GM12801 (cell line): ENCODE measurements around the gene RPL14.

Experiments used
- TF ChIP-seq, protein P1 (sequence below): IDR thresholded peaks from one replicate; pipeline ENCODE4 v1.5.1; 2011; ENCODE audit warnings: control low read depth; ENCODE audit not compliant: insufficient read length; ENCODE audit errors: extremely low read depth

Gene RPL14

DNA sequence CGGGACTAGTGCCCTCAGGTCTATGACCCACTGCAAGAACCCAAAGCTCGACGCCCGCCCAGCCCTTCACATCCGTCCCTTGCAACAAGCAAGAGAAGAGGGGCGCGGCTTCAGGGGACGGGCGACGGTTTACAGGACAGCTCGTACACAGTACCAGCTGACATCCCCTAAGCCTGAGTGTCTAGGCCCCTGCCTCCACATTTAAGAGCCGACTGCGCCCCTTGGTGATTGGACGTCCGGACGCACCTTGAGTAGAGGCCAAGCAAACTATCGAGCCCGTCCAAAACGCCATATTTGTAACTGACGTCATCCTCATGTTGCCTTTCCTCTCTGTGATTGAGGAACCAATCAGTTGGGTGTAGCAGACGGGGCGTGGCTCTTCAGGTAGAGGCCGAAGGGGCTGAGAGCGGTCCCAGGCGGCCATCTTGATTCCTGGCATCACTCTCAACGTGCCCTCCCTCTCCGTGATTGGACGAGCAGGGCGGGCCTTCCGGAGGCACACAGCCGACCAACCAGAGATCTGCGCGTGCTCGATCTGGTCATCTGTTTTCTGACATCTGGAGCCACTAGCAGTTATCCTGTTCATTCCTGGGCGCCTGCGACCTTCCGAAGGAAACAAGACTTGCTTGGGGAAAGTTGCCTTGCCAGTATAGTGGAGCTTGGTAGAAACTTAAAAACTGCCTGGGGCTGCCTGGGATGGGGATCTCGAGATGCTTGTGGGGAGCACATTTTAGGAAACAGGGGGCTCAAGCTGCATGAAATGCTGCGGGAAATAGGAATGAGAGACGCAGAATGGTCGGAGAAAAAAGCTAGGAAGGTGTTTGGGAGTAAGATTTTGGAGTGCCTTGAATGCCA is 4.0 kb upstream of the RPL14 start:
- TF ChIP-seq, protein P1, sequence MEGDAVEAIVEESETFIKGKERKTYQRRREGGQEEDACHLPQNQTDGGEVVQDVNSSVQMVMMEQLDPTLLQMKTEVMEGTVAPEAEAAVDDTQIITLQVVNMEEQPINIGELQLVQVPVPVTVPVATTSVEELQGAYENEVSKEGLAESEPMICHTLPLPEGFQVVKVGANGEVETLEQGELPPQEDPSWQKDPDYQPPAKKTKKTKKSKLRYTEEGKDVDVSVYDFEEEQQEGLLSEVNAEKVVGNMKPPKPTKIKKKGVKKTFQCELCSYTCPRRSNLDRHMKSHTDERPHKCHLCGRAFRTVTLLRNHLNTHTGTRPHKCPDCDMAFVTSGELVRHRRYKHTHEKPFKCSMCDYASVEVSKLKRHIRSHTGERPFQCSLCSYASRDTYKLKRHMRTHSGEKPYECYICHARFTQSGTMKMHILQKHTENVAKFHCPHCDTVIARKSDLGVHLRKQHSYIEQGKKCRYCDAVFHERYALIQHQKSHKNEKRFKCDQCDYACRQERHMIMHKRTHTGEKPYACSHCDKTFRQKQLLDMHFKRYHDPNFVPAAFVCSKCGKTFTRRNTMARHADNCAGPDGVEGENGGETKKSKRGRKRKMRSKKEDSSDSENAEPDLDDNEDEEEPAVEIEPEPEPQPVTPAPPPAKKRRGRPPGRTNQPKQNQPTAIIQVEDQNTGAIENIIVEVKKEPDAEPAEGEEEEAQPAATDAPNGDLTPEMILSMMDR = no peak

DNA sequence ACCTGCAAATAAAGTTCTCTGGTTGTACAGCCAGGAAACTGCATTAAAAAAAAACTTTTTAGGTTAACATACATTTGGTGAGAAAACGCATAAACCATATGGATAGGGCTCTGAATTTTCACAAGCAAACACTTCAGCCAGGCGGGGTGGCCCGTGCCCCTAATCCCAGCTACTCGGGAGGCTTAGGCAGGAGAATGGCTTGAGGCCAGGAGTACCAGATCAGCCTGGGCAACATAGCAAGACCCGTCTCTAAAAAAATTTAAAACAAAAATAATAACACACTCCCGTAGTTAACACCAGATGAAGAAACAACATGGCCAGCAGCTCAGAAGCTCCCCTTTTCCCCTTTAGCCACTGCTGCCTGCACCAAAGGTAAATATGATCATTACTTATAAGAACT is 3.2 kb upstream of the RPL14 start:
- TF ChIP-seq, protein P1 = no peak

DNA sequence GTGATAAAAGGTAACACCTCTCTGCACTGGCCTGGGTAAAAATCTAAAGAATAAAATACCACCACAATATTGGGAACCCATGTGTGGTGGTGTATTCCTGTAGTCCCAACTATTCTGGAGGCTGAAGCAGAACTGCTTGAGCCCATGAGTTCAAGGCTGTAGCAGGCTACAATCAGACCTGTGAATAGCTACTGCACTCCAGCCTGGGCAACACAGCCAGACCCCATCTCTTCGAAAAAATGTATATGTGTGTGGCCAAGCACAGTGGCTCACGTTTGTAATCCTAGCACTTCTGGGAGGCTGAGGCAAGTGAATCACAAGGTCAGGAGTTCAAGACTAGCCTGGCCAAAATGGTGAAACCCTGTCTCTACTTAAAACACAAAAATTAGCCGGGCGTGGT is 1.8 kb upstream of the RPL14 start:
- TF ChIP-seq, protein P1 = no peak

DNA sequence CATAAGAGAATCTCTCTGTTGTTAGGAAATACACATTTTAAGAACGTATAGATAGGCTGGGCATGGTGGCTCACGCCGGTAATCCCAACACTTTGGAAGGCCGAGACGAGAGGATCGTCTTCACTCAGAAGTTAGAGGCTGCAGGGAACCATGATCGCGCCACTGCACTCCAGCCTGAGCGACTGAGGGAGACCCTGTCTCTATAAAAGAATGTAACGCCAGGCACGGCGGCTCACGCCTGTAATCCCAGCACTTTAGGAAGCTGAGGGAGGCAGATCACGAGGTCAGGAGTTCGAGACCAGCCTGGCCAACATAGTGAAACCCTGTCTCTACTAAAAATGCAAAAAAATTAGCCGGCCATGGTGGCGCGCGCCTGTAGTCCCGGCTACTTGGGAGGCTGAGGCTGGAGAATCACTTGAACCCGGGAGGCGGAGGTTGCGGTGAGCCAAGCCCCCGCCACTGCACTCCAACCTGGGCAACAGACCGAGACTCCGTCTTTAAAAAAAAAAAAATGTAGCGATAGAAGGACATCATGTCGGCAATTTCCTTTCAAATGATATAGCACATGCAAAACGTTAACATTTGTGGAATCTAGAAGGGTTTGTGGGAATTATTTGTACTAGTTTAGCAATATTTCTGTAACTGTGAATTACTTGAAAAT is 730 bp upstream of the RPL14 start:
- TF ChIP-seq, protein P1 = no peak

DNA sequence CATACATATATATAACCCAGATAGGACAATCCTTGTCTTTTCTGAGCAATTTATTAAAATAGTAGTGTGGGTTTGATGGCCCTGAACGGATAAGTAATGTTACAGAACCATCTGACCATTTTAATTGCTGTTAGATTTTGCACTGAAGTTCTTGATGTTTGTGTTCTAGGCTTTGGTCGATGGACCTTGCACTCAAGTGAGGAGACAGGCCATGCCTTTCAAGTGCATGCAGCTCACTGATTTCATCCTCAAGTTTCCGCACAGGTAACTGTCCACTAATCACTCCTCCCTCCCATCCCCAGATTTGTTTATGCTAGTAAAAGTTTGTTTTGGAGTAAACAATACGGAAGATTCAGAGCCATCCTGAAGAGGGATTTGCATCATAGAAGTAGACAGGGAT is 1.3 kb downstream of the RPL14 start:
- TF ChIP-seq, protein P1 = no peak

DNA sequence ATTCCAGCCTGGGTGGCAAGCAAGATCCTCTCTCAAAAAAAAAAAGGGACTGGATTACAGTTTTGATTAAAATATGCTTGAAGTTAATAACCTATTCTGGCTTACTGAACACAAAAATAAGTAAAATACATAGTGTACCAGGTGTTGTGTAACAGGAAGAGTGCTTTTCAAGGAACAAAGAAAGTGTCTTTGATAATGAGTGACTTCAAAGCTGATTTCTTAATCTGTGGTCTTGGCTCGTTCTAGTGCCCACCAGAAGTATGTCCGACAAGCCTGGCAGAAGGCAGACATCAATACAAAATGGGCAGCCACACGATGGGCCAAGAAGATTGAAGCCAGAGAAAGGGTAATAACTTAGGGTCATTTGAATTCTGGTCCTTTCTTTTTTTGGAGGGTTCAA is 4.0 kb downstream of the RPL14 start:
- TF ChIP-seq, protein P1 = no peak

DNA sequence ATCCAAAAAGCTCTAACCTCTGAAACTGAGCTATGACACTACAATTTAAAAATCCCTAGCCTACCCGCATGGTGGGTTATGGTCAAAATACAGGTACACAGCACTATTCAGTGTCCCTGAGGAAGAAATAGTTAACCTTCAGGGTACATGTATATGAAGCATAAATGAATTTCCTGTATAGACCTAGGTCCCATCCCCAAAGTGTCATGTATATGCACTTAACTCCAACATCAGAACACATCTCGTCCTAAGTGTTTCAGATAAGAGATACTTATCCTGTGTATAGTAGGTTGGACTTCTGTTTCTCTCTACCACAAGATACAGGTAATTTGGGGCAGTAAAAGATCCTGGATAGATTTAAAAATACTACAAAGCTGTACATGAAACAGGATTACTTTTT is 6.4 kb downstream of the RPL14 start:
- TF ChIP-seq, protein P1 = no peak
